Measurements from ENCODE around the gene IP6K1.
"Not testable (repeated sequence)": the region's sequence is repeated elsewhere in the genome, so short reads cannot be mapped to it uniquely, and the experiment has no call there.

Gene IP6K1

DNA sequence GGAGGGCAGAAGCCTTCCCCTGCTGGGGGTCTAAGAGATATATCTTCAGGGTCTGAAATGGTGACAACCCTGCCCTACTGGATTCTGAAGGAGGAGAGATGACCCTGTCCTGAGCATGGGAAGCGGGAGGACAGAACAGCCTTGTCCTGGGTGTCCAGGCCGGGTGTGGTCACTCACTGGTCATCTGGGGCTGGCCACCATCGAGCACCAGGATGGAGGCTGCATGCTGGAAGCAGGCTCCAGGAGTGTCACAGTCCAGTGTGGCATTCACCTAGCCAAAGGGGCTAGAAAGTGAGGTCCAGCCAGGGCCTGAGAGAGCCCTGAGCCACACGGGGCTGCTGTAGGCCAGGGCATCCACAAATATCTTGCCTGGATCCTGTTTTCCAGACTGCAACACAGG, 8.1 kb upstream of the IP6K1 start:
- no peak for DNase-seq (ENCODE audit: low read depth in 3 of 3)

DNA sequence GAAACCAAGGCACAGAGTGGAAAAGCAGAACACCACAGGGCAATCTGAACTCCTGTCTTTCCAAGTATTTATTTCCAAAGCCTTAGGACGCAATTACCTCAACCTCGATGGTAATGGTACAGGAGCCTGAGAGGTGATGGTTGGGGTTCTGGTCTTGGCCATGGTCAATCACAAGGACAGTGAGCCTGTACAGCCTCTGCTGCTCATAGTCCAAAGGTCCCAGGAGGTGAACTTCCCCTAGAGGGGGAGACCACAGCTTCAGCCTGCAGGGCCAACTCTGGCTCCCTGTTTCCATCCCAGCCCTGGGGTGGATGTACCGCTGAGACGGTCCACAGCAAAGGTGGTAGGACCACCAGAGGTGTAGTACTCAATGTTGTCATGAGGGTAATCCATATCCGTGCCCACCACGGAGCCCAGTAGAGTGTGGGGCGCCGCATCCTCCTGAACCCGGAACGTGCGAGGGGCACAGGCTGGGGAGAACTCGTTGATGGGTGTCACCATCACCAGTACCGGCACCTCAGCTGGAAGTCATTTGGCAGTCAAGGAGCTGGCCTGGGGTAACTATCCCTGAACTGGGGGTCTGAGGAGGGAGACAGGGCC, 7.2 kb upstream of the IP6K1 start:
- DNase-seq (ENCODE audit: low read depth in 3 of 3): no peak

DNA sequence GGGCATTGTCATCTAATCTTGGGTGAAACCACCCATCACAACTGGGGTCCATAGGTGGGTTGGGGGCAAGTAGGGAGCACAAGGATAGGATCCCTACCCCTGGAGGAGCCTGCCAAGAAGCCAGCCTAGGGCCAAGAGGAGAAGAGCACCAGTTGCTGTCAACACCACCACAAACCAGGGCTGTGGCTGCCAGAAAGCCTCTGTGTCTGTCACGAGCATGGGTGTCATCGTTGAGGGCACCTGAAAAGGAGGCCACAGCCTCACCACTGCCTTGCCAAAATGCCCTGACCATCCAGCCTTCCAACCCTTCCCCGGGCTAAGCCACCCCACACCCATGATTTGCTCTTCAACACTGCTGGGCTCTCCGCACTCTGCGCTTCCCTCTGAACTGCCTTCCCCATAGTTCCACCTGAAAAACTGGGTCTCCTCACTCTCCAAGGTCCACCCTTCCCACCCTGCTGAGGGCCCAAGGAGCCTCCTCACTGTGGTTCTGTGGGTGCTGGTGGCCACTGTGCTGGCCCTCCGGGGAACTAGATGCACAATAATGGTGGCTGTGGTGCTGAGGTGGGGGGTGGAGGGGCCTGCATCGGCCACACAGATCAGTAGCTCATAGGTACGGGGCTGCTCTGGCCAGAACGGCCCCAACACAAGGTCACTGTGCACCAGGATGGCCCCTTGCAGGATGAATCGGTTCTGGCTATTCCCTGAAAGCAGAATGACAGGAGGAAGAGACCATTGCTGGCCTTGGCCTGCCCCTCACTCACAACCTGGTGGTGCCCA, 6.2 kb upstream of the IP6K1 start:
- no peak for DNase-seq (ENCODE audit: low read depth in 3 of 3)

DNA sequence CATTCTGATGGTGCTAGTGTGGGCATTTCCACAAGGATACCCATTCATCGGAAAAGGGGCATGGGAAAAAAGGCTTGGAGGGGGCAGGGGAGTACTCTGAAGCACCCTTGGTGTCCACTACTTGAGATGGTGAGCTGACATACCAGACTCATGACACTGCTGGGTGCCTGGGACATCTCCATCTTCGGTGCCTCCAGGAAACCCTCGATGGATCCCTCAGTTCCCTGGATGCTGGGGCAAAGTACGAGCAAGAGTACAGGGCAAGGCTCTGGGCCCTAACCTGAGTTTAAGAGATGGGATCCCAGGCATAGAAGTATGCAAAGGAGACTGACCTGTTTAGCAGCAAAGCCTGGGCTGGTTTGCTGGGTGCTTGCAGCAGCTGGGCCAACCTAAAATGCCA, 5.2 kb upstream of the IP6K1 start:
- DNase-seq (ENCODE audit: low read depth in 3 of 3): no peak

DNA sequence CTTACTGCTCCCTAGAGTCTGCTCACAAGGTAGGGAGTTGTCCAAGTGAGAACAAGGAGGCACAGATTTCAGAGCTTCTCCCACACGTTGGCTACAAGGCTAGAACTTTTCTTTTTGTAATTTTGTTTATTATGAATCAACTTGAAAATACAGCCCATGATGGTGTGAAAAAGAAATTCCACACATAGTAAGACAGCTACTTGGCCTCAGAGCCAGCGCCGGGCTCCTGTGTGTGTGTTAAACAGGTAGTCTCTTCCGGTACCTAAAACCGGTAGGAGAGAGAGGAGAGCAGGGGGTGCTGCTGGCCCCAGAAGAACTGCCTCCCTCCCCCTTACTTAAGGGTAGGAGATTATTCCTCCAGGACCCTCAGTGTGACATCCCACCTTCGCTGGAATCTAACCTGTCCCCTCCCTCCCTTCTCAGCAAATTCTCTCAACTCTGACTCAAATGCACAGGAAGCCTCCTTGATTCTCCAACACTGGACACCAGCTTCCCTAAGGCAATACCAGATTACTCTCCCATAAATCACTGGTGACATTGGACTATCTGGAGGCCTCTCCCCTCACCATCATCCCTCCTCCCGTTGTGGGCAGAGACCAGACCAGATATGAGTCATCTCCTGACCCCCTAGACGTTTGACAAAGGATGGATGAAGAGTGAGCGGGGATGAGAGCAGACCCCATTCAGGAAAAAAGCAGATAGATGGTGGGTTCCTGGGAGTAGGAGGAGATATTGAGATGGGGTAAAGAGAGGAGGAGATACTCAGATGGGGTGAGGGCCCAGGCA, 4.5 kb upstream of the IP6K1 start:
- no peak for DNase-seq (ENCODE audit: low read depth in 3 of 3)

DNA sequence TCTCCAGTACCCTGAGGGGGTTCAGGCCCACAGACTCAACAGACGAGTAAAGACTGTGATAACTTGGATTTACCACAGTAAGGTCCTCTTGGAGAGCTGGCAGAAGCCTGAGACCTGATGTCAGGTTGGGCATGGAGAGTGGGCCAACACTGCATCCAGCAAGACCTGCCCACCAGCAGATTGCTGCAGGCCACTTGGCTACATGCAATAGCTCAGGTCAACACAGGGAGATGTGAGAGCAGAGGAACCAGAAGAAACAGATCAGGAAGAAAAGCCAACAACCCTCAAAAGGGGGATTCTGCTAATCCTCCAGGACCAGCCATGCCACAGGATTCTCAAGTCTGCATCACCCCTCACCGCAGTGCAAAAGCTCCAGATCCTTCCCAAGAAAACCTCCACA, 1.7 kb upstream of the IP6K1 start:
- no peak for DNase-seq (ENCODE audit: low read depth in 3 of 3)

DNA sequence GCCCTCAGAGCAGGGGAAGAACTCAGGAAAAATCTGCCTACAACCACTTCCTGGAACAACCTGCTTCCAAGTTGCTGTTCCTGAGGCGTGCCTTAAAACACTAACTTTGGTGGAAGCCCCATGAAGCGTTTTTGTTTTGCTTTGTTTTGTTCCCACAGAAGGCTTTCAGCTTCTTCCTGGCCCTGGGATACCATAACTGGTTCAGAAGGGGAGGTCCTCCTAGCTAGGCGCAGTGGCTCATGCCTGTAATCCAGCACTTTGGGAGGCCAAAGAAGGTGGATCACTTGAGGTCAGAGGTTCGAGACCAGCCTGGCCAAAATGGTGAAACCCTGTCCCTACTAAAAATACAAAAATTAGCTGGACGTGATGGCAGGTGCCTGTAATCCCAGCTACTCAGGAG, 1.2 kb upstream of the IP6K1 start:
- DNase-seq (ENCODE audit: low read depth in 3 of 3): no peak

DNA sequence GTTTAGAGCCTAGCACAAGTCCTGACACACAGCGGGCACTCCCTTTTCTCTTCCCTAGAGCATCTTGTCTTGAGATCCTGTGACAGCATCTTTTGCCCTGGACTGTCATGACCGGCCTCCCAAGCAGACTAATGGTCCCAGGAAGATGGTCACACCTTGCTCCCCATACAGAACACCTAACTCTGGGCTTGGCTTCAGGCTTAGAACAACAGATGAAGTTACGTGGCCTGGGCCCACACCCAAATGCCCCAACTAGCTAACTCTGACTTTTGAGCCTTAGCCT, 781 bp upstream of the IP6K1 start:
- DNase-seq (ENCODE audit: low read depth in 3 of 3): no peak

DNA sequence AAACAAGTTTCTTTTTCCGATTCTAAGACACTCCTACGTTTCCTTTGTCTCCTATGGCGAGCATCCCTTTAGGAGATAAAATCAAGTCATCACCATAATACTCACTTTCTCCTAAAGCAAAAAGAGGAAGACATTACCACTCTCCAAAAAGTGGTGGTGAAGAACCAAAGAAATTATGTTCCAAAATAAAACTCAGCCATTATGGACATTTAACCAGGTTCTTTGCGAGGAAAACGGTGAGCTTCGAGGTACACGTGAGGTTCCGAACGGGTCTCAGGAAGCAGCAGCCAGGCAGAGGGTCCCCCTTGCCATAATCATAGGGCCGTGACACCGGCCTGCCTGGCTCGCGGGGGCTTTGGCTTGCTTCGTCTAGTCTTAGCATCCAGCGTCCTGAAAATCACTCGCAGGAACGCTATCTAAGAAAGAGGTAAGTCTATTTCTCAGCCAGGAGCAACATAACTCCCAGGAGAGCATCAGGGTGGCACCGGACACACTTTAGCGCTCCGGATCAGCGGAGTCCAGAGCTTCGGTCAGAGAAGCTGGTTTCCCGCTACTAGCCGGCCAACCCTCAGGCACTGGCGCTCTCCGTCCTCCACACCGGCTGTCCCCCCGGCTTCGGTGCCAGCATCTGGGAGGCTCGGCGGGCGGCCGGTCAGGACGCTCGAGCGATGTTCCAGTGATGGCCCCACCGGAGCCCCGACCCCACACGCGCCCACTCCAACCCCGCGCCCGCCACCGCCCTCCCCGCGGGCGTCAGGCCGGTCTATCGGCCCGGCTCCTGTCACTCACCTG, 581 bp downstream of the IP6K1 start:
- DNase-seq (ENCODE audit: low read depth in 3 of 3): no peak

DNA sequence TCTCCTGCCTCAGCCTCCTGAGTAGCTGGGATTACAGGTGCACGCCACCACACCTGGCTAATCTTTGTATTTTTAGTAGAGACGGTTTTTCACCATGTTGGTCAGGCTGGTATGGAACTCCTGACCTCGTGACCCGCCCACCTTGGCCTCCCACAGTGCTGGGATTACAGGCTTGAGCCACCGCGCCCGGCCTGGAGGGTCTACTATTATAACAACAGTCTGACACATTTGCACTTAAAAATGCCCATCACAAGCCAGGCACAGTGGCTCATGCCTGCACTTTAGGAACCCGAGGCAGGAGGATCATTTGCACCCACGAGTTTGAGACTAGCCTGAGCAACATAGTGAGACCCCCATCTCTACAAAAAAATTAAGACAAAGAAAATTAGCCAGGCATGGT, 4.1 kb downstream of the IP6K1 start:
- not testable (repeated sequence) for DNase-seq (ENCODE audit: low read depth in 3 of 3)

DNA sequence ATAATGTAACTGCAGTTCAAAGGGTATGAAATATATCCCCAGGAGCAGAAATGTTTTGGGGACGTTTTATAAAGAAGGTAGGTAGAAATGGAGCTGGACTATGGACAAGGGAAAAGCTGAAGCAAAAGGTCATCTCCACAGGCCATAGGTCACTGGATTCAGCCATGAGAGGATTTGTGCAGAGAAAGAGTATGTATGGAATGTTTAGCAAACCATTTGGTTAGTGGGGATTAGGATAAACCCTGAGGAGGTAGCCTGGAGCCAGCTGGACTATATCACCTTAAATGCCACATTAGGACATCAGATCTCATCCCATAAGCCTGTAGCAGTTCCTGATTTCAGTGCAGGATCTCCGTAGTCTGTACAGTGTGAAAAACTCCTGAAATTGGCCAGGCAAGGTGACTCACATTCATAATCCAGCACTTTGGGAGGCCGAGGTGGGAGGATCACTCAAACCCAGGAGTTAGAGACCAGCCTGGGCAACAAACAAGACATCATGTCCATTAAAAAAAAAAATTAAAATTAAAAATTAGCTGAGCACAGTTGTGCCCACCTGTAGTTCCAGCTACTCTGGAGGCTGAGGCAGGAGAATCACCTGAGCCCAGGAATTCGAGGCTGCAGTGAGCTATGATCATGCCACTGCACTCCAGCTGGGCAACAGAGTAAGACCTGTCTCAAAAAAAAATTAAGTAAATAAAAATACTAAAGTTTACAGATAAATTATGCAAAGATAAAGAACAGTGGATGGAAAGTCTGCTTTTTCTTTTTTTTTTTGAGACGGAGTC, 4.7 kb downstream of the IP6K1 start:
- no peak for DNase-seq (ENCODE audit: low read depth in 3 of 3)

DNA sequence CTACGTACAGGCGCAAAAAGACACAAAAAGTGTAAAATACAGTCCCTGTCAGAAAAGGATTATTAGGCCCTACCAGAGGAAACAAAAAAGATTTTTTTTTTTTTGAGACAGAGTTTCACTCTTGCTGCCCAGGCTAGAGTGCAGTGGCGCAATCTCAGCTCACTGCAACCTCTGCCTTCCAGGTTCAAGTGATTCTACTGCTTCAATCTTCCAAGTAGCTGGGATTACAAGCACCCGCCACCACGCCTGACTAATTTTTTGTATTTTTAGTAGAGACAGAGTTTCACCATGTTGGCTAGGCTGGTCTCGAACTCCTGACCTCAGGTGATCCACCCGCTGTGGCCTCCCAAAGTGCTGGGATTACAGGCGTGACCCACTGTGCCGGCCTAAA, 5.4 kb downstream of the IP6K1 start:
- not testable (repeated sequence) for DNase-seq (ENCODE audit: low read depth in 3 of 3)

DNA sequence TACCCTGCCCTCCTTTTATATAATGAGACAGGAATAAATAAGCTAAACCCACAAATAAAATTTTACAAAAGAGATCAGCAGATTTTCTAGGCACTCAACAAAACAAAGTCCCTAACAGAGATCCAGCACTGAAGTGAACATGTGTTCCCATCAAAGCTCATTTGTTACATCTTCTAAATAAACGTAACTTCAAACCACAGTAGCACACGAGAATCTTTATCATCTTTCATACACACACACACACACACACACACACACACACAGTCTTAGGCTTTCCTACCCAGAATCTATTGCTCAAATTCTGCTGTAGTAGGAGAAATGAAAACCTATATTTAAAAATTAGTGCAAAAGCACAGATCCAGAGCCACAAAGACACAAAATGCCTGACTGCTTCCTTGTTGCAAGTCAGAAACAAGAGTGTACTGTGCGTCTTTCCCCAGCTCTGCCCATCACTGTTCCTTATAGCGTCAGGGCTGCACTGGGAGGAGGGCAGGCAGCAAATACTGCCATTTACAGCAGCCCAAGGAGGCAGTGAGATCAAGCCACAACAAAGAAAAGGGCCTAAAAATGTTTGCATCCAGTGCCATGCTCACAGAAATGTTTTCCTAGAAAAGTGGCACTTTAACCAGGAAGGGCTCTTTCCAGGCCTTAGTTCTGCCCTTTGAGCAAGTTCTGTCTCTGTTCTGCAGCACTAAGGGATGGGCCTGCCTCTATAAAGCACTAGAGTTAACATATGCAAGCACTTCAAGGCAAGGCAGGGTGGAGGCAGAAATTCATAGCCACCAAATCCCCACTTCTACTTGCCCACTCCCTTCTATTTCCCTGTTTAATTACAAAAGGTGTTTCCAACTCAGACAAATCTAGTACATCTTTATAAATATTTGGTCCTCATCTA, 6.0 kb downstream of the IP6K1 start:
- no peak for DNase-seq (ENCODE audit: low read depth in 3 of 3)

DNA sequence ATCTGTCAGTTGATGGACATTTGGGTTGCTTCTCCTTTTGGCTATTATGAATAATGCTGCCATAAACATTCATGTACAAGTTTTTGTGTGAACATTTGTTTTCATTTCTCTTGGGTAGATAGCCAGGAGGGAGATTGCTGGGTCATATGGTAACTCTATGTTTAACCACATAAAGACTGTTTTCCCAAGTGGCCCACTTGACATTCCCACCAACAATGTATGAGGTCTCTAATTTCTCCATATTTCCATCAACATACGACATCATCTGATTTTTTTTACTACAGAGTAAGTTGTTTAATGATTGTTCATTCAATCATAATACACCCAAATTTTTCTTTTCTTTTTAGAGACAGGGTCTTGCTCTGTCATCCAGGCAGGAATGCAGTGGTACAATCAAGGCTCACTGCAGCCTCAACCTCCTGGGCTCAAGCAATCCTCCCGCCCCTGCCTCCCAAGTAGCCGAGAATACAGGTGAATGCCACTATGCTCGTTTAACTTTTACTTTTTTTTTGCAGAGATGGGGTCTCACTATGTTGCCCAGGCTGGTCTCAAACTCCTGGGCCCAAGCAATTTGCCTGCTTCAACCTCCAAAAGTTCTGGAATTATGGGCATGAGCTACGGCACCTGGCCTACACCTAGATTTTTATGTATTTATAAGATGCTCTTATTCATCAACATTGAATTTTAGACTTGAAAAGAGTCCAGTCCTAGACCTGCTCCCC, 6.8 kb downstream of the IP6K1 start:
- no peak for DNase-seq (ENCODE audit: low read depth in 3 of 3)

DNA sequence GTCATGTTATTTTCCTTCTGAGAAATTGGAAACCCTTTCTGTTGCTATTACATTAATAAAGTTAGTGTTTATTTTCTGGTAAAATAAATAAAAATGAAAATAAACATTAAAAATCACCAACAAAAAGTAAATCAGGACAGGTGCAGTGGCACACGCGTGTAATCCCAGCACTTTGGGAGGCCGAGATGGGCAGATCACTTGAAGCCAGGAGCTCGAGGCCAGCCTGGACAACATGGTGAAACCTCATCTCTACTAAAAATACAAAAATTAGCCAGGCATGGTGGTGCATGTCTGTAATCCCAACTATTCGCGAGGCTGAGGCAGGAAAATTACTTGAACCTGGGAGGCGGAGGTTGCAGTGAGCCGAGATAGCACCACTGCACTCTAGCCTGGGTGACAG, 10.2 kb downstream of the IP6K1 start:
- DNase-seq (ENCODE audit: low read depth in 3 of 3): not testable (repeated sequence)

DNA sequence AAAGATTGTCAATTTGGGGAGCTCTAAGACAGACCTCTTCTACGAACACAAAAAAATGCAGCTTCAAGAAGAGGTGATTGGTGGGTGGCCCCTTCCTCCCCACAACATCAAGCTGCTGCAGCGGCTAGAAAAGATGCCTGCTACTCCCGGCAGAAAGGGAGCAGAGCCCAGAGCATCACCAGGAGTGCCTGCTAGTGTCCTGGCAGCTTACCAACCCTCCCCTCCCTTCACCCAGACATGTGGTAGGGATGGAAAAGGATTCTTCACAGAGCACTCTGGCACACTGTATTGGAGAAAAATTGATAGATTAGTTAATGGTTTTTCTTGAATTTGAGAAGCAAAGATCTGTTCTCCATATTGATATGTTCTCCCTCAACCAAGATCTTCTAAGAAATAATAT, 10.8 kb downstream of the IP6K1 start:
- no peak for DNase-seq (ENCODE audit: low read depth in 3 of 3)

DNA sequence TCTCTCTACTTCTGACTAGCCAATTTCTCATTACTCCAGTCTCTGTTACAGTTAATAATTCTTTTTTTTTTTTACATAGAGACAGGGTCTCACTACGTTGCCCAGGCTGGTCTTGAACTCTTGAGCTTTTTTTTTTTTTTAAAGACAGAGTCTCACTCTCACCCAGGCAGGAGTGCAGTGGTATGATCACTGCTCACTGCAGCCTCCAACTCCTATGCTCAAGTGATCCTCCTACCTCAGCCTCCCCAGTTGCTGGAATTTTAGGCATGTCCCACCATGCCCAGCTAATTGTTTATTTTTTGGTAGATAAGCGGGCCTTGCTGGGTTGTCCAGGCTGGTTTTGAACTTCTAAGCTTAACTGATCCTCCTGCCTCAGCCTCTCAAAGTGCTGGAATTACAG, 13.6 kb downstream of the IP6K1 start:
- DNase-seq (ENCODE audit: low read depth in 3 of 3): no peak

DNA sequence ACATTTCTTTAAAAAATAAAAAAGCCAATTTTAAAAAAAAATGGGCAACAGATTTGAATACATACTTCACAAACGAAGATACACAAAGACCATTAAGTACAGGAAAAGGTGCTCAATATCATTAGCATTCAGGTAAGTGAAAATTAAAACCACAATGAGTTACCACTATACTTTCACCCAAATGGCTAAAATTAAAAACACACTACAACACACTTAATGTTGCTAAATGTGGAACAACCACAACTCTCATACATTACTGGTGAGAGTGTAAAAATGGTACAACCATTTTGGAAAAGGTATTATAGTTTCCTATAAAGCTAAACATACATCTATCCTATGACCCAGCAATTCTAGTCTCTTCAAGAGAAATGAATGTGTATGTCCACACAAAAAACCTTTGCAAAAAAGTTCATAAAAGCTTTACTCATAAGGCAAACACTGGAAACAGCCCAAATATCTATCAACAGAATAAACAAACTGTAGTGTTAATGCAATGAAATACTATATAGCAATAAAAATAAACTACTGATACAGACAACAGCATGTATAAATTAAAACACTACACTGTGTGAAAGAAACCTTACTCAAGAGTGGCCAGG, 14.9 kb downstream of the IP6K1 start:
- no peak for DNase-seq (ENCODE audit: low read depth in 3 of 3)

DNA sequence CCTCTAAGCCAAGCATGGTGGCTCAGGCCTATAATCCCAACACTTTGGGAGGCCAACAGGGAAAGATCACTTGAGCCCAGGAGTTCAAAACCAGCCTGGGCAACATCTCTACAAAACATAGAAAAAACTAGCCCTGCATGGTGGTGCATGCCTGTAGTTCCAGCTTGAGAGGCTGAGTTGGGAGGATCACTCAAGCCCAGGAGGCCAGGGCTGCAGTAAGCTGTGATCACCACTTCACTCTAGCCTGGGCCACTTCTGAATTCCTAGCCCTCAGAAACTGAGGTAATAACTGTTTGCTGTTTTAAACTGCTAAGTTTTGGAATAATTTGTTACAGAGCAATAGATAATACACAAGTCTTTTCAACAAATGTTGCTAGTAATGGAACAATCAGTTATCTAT, 16.4 kb downstream of the IP6K1 start:
- no peak for DNase-seq (ENCODE audit: low read depth in 3 of 3)
